C4-2B (cell line): ENCODE data around the gene LDLRAD2.
"Not testable (repeated sequence)": the region's sequence is repeated elsewhere in the genome, so short reads cannot be mapped to it uniquely, and the experiment has no call there.

Source experiments
- H3K27ac ChIP-seq: fragments of 450-650 bp; 2 replicates; pipeline ENCODE4 v1.5.1; 2017
- ZFX ChIP-seq: fragments of 450-650 bp; IDR thresholded peaks from 2 replicates; pipeline ENCODE4 v1.6.1; 2017
- TF ChIP-seq, protein P1 (sequence below): fragments of 450-650 bp; conservative IDR thresholded peaks from 2 replicates; pipeline ENCODE4 v1.5.1; 2017; ENCODE audit warnings: mild to moderate bottlenecking

Gene LDLRAD2

DNA sequence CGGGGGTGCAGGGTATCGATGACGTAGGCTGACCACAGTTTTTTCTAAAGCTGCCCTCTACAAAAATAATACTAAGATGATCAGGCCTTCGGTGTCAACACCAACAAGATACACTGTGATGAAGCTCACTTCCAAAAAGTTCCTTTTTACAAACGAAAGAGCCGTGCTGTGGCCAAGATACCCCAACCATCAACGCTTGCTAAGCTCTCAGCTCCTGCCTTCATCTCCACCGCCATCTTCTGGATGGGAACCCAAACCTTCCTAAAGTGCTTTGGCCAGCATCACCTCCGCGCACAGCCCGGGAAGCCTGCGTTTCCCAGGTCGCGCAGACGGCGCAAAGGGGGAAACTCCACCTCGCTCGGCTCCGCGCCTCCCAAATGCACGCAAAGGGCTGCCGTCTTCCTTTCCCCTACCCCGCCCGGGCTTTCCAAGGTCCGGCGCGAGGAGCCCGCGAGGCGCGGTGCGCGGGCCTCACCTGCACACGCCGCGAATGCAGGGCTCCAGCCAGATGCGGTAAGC is 29.7 kb upstream of the LDLRAD2 start:
- peak overlapping the region; percentile 88 for H3K27ac ChIP-seq
- TF ChIP-seq ZFX, result peak; percentile 62
- TF ChIP-seq, protein P1, sequence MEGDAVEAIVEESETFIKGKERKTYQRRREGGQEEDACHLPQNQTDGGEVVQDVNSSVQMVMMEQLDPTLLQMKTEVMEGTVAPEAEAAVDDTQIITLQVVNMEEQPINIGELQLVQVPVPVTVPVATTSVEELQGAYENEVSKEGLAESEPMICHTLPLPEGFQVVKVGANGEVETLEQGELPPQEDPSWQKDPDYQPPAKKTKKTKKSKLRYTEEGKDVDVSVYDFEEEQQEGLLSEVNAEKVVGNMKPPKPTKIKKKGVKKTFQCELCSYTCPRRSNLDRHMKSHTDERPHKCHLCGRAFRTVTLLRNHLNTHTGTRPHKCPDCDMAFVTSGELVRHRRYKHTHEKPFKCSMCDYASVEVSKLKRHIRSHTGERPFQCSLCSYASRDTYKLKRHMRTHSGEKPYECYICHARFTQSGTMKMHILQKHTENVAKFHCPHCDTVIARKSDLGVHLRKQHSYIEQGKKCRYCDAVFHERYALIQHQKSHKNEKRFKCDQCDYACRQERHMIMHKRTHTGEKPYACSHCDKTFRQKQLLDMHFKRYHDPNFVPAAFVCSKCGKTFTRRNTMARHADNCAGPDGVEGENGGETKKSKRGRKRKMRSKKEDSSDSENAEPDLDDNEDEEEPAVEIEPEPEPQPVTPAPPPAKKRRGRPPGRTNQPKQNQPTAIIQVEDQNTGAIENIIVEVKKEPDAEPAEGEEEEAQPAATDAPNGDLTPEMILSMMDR, result no peak; the same call in 1 of the 2 replicates

DNA sequence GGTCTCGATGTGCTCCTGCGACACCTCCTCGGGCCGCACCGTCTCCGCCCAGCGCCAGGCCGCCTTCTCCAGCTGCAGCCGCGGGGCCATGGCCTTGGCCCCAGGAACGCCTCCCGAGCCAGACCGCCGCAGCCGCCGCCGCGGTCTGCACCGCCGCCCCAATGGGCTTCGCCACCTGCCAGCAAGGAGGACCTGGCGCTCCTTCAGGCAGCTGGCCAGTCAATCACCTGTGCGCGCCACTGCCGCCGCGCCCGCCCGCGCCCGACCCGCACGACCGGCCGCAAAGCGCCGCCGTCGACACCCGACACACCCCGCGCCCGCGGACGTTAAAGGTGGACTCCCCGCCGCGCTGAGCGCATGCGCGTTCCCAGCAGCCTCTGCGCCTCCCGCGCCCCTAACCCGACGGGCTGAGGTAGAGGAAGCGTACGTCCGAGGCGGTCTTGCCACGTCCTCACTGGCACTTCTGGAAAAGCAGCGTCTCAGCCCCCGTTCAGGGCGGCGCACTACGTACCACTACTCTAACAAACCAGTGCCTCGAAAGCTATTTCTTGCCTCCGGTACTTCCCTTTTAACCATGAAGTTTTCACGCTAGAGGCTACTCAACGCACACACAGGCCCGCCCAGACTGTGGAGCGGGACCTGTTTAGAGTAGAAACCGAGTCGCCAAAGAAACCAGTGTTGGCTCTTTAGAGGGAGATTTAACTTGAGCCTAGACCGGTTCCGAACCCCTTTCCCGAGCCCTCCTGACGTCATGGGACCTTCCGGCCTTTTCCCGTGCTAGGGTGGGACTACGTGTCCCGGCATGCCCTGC is 29.0 kb upstream of the LDLRAD2 start, which contains the start of gene USP48:
Gene USP48, minus strand, starts transcription at position 282 of the 811 bp plus-strand sequence. Its CDS starts 192 bp downstream, at position 90.
- TF ChIP-seq ZFX, result peak; percentile 23; the same call in 1 of the 2 replicates
- TF ChIP-seq, protein P1, result no peak
- H3K27ac ChIP-seq, result peak within 1 kb of the TSS; percentile 88

DNA sequence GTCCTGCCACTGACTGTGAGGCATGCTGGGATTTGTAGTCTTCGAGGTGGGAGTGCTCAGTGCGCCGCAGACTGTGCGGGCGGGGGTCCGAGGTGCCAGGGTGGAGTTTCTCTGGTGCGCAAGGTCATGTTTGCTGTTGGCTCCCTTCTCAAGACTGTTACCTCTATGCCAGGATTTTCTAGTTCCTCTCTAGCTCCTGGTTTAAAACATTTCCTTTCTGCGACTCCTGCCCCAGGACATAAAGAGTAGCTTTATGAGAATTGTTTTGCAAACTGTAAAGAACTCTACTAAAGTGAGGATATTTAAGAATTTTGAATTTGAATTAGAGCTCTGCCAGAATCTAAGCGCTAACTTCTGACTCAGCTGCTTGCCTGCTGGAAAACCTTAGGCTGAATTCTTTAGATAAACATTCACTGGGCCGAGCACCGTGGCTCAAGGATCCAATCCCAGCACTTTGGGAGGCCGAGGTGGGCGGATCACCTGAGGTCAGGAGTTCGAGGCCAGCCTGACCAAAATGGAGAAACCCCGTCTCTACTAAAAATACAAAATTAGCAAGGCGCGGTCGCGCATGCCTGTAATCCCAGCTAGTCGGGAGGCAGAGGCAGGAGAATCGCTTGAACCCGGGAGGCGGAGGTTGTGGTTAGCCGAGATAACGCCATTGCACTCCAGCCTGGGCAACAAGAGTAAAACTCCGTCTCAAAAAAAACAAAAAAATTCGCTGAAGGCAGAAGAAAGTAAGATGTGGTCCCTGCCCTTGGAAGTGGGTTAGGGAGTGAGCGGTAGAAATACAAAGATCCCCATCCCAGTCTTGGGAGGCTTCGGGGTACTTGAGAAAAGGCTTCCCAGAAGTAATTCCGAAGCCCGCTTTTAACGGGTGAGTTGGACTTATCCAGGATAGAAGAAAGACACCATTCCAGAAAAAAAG is 28.1 kb upstream of the LDLRAD2 start:
- TF ChIP-seq, protein P1, result no peak
- no peak for TF ChIP-seq ZFX
- peak overlapping the region; percentile 88 for H3K27ac ChIP-seq

DNA sequence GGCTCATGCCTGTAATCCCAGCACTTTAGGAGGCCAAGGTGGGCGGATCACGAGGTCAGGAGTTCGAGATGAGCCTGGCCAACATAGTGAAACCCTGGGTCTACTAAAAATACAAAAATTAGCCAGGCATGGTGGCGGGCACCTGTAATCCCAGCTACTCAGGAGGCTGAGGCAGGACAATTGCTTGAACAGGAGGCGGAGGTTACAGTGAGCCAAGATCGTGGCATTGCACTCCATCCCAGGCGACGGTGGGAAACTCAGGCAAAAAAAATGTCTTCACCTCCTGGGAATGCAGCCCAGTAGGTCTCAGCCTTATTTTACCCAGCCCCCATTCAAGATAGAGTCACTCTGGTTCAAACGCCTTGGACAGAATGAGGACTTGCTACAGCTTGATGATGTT is 26.3 kb upstream of the LDLRAD2 start:
- not testable (repeated sequence) for H3K27ac ChIP-seq

DNA sequence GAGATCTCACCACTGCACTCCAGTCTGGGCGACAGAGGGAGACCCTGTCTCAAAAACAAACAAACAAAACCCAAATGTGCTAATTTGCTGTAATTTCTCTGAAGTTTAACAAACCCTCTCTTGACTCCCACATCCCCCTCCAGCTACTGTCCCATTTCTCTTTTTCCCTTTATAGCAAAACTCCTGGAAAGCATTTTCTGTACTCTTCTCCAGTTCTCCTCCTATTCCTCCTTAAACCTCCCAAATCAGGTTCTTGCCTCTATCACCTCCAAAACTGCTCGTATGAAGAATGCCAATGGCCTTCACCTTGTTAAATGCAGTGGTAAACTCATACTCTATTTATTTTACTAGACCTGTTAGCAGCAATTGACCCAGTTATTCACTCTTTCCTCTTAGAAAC is 25.4 kb upstream of the LDLRAD2 start:
- H3K27ac ChIP-seq, result no peak overlapping the region
- TF ChIP-seq ZFX, result no peak
- TF ChIP-seq, protein P1, result no peak

DNA sequence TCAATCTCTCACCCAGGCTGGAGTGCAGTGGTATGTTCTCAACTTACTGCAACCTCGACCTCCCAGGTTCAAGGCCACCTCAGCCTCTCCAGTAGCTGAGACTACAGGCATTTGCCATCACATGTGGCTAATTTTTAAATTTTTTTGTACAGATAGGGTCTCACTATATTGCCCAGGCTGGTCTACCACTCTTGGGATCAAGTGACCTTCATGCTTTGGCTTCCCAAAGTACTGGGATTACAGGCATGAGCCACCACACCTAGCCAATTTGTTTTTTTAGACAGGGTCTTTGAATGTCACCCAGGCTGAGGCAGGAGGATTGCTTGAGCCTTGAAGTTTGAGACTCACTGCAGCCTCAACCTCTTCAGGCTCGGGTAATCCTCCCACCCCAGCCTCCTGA is 19.0 kb upstream of the LDLRAD2 start:
- H3K27ac ChIP-seq, result no peak overlapping the region
- TF ChIP-seq, protein P1, result no peak

DNA sequence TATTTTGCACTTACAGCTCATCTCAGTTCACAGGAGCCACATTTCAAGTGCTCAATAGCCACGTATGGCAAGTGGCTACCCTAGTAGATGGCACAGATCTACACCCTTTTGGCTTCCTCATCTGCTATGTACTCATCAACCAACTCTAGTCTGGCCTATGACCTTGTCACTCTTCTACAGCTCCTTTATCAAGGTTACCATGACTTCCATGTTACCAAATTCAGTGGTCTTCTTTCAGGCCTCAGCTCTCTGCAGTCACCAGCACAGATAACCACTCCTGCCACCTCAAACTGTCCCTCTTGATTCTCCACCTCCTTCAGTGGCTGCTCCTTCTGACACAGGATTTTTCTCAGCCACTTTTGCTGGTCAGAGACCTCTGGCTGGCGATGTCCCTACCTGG is 17.4 kb upstream of the LDLRAD2 start:
- H3K27ac ChIP-seq, result no peak overlapping the region
- TF ChIP-seq ZFX, result no peak
- TF ChIP-seq, protein P1, result no peak
